HL-60 (cell line): ENCODE measurements around the gene RPS6KC1.
"Not testable (repeated sequence)": the region's sequence is repeated elsewhere in the genome, so short reads cannot be mapped to it uniquely, and the experiment has no call there.

Experiments
- DNase-seq, 2 experiments: peaks; one replicate each; pipeline ENCODE4 v3.0.0-alpha.2; 2010 to 2020; ENCODE audit warnings: low read depth in 1 of 2, low spot score in 1 of 2
- H3K27ac ChIP-seq: fragments of 250-450 bp; sonication (Bioruptor Pico); replicated peaks from 2 replicates; pipeline ENCODE4 v1.5.1; 2020; ENCODE audit warnings: mild to moderate bottlenecking, moderate library complexity
- H3K27me3 ChIP-seq: fragments of 250-450 bp; sonication (Bioruptor Pico); 2 replicates; pipeline ENCODE4 v1.5.1; 2021; ENCODE audit warnings: mild to moderate bottlenecking, moderate library complexity; ENCODE audit not compliant: insufficient read depth, poor library complexity, severe bottlenecking
- H3K4me3 ChIP-seq: replicated peaks from 2 replicates; pipeline ENCODE4 v1.5.1; 2011; ENCODE audit warnings: mild to moderate bottlenecking, control low read depth, low read length; ENCODE audit not compliant: insufficient read depth
- GABPA ChIP-seq: IDR thresholded peaks from 2 replicates; pipeline ENCODE4 v1.6.1; 2012; ENCODE audit warnings: low read depth
- POLR2AphosphoS5 ChIP-seq: IDR thresholded peaks from 2 replicates; pipeline ENCODE4 v1.6.1; 2012; ENCODE audit warnings: low read depth
- SPI1 ChIP-seq: IDR thresholded peaks from 2 replicates; pipeline ENCODE4 v1.6.1; 2012; ENCODE audit warnings: low read depth, mild to moderate bottlenecking, borderline replicate concordance
- TF ChIP-seq, protein P1 (sequence below): IDR thresholded peaks from 2 replicates; pipeline ENCODE4 v1.6.1; 2012; ENCODE audit warnings: low read depth; ENCODE audit not compliant: insufficient replicate concordance
- TF ChIP-seq, protein P2 (sequence below): IDR thresholded peaks from one replicate; pipeline ENCODE4 v1.5.1; 2011; ENCODE audit warnings: low read length, control low read depth, inconsistent platforms; ENCODE audit not compliant: insufficient read depth

Gene RPS6KC1

DNA sequence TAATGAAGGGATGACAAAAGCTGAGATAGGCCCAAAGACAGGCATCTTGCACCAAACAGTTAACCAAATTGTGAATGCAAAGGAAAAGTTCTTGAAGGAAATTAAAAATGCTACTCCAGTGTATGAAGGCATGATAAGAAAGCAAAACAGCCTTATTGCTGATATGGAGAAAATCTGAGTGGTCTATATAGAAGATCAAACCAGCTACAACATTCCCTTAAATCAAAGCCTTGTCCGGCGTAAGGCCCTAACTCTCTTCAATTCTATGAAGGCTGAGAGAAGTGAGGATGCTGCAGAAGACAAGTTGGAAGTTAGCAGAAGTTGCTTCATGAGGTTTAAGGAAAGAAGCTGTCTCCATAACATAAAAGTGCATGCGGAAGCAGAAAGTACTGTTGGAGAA lies 31.0 kb upstream of the RPS6KC1 start:
- H3K4me3 ChIP-seq: no peak overlapping the region
- H3K27me3 ChIP-seq: no peaks in the 10 kb centered on the region
- TF ChIP-seq GABPA (no peak), SPI1 (no peak), POLR2AphosphoS5 (no peak)
- TF ChIP-seq, protein P1, sequence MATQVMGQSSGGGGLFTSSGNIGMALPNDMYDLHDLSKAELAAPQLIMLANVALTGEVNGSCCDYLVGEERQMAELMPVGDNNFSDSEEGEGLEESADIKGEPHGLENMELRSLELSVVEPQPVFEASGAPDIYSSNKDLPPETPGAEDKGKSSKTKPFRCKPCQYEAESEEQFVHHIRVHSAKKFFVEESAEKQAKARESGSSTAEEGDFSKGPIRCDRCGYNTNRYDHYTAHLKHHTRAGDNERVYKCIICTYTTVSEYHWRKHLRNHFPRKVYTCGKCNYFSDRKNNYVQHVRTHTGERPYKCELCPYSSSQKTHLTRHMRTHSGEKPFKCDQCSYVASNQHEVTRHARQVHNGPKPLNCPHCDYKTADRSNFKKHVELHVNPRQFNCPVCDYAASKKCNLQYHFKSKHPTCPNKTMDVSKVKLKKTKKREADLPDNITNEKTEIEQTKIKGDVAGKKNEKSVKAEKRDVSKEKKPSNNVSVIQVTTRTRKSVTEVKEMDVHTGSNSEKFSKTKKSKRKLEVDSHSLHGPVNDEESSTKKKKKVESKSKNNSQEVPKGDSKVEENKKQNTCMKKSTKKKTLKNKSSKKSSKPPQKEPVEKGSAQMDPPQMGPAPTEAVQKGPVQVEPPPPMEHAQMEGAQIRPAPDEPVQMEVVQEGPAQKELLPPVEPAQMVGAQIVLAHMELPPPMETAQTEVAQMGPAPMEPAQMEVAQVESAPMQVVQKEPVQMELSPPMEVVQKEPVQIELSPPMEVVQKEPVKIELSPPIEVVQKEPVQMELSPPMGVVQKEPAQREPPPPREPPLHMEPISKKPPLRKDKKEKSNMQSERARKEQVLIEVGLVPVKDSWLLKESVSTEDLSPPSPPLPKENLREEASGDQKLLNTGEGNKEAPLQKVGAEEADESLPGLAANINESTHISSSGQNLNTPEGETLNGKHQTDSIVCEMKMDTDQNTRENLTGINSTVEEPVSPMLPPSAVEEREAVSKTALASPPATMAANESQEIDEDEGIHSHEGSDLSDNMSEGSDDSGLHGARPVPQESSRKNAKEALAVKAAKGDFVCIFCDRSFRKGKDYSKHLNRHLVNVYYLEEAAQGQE: no peak
- TF ChIP-seq, protein P2, sequence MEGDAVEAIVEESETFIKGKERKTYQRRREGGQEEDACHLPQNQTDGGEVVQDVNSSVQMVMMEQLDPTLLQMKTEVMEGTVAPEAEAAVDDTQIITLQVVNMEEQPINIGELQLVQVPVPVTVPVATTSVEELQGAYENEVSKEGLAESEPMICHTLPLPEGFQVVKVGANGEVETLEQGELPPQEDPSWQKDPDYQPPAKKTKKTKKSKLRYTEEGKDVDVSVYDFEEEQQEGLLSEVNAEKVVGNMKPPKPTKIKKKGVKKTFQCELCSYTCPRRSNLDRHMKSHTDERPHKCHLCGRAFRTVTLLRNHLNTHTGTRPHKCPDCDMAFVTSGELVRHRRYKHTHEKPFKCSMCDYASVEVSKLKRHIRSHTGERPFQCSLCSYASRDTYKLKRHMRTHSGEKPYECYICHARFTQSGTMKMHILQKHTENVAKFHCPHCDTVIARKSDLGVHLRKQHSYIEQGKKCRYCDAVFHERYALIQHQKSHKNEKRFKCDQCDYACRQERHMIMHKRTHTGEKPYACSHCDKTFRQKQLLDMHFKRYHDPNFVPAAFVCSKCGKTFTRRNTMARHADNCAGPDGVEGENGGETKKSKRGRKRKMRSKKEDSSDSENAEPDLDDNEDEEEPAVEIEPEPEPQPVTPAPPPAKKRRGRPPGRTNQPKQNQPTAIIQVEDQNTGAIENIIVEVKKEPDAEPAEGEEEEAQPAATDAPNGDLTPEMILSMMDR: no peak
- H3K27ac ChIP-seq: no peak overlapping the region
- DNase-seq: no peak

DNA sequence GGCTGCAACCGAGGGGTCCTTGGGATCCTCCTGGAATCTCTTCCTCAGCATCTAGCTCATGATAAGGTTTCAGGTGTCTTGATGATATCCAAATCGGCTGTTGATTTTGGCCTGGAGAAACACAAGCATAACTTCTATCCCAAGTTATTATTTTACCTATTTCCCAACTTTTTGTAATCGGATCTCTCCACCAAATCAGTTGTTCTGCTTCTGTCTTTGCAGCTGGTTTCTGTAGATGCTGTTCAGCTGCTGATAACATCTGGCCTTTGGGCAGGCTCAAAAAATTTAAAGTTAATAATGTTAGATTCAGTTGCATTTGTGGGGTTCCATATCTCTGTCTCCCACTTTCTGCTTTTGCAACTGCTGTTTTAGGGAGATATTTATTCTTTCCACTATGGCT lies 24.0 kb upstream of the RPS6KC1 start:
- DNase-seq, H3K27me3 ChIP-seq, H3K4me3 ChIP-seq, H3K27ac ChIP-seq: not testable (repeated sequence)

DNA sequence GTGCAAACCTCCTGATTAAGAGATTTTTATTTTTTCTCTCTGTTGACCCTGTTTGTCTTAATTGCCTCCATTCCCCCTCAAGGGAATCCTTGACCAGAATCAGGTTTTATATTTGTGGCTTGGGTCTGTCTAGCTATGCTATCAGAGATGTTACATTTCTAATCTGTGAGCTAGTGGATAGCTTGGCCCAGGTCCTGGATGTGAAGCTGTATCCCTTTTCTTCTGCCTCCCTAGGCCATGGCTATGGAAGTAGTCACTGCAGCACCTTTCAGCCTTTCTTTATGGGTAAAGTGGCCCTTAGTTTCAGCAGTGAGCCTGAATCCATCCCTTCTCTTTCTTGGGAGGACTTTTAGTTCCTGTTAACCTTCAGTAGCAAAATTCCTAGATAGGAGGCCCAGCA lies 18.4 kb upstream of the RPS6KC1 start:
- no peaks in the 10 kb centered on the region for H3K27me3 ChIP-seq
- no peak overlapping the region for H3K4me3 ChIP-seq
- TF ChIP-seq GABPA (no peak), POLR2AphosphoS5 (no peak), SPI1 (no peak)
- TF ChIP-seq, protein P2: no peak
- no peak for DNase-seq
- H3K27ac ChIP-seq: no peak overlapping the region

DNA sequence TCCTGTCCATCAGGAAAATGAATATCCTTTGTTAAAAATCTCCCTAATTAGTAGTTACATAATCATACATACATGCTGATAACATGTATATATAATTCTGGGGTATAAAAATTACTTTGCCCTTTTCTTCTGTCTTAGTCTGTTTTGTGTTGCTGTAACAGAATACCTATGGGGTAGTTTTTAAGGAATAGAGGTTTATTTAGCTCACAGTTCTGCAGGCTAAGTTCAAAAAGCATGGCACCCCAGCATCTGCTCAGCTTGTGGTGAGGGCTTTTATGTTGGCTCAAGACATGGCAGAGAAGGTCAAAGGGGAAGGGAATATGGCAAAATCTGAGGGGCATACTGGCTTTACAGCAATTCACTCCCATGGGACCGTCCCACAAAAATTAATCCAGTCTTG lies 16.3 kb upstream of the RPS6KC1 start:
- TF ChIP-seq SPI1: no peak
- TF ChIP-seq, protein P1: no peak
- TF ChIP-seq, protein P2: no peak
- TF ChIP-seq POLR2AphosphoS5: no peak
- TF ChIP-seq GABPA: no peak
- H3K27ac ChIP-seq: no peak overlapping the region
- H3K4me3 ChIP-seq: no peak overlapping the region
- DNase-seq: no peak
- H3K27me3 ChIP-seq: no peaks in the 10 kb centered on the region
